Caco-2 (cell line): ENCODE data around the gene SNRNP27. TPM values are rescaled to one million over a fixed set of nuclear protein-coding genes. Genes with fewer than 3 reads are reported as not detected.

Source experiments
- BruUV-seq: library from RNA; stranded (reverse); fragments of 400-500 nt; replicated peaks from 2 replicates; lab custom pipeline; 2021; lab: Mats Ljungman, UMichigan
- CTCF ChIA-PET: fragments of 300-600 bp; sonication (Branson Sonifier 250); formaldehyde crosslinking; loops from one replicate; lab custom pipeline; 2022; ENCODE audit warnings: antibody characterized with exemption; lab: Charles Lee
- POLR2A ChIA-PET: fragments of 300-600 bp; sonication (Branson Sonifier 250); formaldehyde crosslinking; loops from one replicate; lab custom pipeline; 2022; ENCODE audit warnings: antibody characterized with exemption; lab: Charles Lee
- DNase-seq, 2 experiments: peaks; one replicate each; pipeline versions ENCODE4 v3.0.0 to v3.0.0-alpha.2; 2020 to 2022
- H3K27me3 ChIP-seq: replicated peaks from 2 replicates; pipeline ENCODE4 v1.6.0; 2011; ENCODE audit warnings: low read length; ENCODE audit not compliant: control insufficient read depth, insufficient read depth
- H3K36me3 ChIP-seq: 2 replicates; pipeline ENCODE4 v1.5.1; 2011; ENCODE audit warnings: low read length; ENCODE audit not compliant: control insufficient read depth, insufficient read depth
- H3K4me1 ChIP-seq: fragments of 250-450 bp; sonication (Bioruptor Pico); 2 replicates; pipeline ENCODE4 v1.5.1; 2020; ENCODE audit warnings: mild to moderate bottlenecking
- H3K4me3 ChIP-seq: 2 replicates; pipeline ENCODE4 v1.5.1; 2011; ENCODE audit warnings: low read depth, mild to moderate bottlenecking, control low read depth, low read length
- H3K9me3 ChIP-seq: fragments of 250-450 bp; sonication (Bioruptor Pico); 2 replicates; pipeline ENCODE4 v1.5.1; 2020; ENCODE audit warnings: mild to moderate bottlenecking, moderate library complexity
- H3K27ac Mint-ChIP-seq: one replicate; pipeline ENCODE4 v1.8.0; 2022; ENCODE audit warnings: mixed read lengths; ENCODE audit not compliant: unreplicated experiment
- H3K27me3 Mint-ChIP-seq: one replicate; pipeline ENCODE4 v1.8.0; 2022; ENCODE audit warnings: mixed read lengths; ENCODE audit not compliant: insufficient read depth, unreplicated experiment
- H3K36me3 Mint-ChIP-seq: one replicate; pipeline ENCODE4 v1.8.0; 2022; ENCODE audit warnings: mild to moderate bottlenecking, mixed read lengths; ENCODE audit not compliant: insufficient read depth, unreplicated experiment
- H3K4me1 Mint-ChIP-seq: one replicate; pipeline ENCODE4 v1.8.0; 2022; ENCODE audit warnings: low read depth, mixed read lengths; ENCODE audit not compliant: unreplicated experiment
- H3K4me3 Mint-ChIP-seq: one replicate; pipeline ENCODE4 v1.8.0; 2022; ENCODE audit warnings: mild to moderate bottlenecking, moderate library complexity, mixed read lengths; ENCODE audit not compliant: unreplicated experiment
- H3K9me3 Mint-ChIP-seq: one replicate; pipeline ENCODE4 v1.8.0; 2022; ENCODE audit warnings: mixed read lengths; ENCODE audit not compliant: unreplicated experiment
- intact Hi-C: fragments of 100-400 bp; cut with micrococcal nuclease; formaldehyde crosslinking; loops from one replicate; pipeline ENCODE4 v1.10.0; 2022; ENCODE audit not compliant: unreplicated experiment
- total RNA-seq: library from RNA; stranded (reverse); gene quantifications from 2 replicates; pipeline ENCODE4 v1.2.3, GENCODE V29; 2022
- TF ChIP-seq, protein P1 (sequence below), 2 experiments: fragments of 200-600 bp in 1 of 2; IDR thresholded peaks; 1 replicate in 1 of 2; 2 replicates in 1 of 2; pipeline versions ENCODE4 v1.5.1 to v1.8.0; 2011 to 2022; ENCODE audit warnings: antibody characterized with exemption in 1 of 2, control low read depth in 1 of 2, inconsistent platforms in 1 of 2, low read depth in 1 of 2, low read length in 1 of 2, mild to moderate bottlenecking in 1 of 2, moderate library complexity in 1 of 2; ENCODE audit not compliant: insufficient read depth in 1 of 2, severe bottlenecking in 1 of 2, unreplicated experiment in 1 of 2

Gene SNRNP27
- total RNA-seq, 1 experiment from 2014 or later: 49.7 TPM

GRCh38 chr2:69946351-69947324 is 52.9 kb downstream of the SNRNP27 start:
- TF ChIP-seq, protein P1, sequence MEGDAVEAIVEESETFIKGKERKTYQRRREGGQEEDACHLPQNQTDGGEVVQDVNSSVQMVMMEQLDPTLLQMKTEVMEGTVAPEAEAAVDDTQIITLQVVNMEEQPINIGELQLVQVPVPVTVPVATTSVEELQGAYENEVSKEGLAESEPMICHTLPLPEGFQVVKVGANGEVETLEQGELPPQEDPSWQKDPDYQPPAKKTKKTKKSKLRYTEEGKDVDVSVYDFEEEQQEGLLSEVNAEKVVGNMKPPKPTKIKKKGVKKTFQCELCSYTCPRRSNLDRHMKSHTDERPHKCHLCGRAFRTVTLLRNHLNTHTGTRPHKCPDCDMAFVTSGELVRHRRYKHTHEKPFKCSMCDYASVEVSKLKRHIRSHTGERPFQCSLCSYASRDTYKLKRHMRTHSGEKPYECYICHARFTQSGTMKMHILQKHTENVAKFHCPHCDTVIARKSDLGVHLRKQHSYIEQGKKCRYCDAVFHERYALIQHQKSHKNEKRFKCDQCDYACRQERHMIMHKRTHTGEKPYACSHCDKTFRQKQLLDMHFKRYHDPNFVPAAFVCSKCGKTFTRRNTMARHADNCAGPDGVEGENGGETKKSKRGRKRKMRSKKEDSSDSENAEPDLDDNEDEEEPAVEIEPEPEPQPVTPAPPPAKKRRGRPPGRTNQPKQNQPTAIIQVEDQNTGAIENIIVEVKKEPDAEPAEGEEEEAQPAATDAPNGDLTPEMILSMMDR (IDR thresholded peaks at IDR 0.05; ENCODE audit: insufficient read depth in 1 of 2, low read depth in 1 of 2, low read length in 1 of 2, severe bottlenecking in 1 of 2, unreplicated experiment in 1 of 2): no peak
- Mint-ChIP-seq H3K27me3 (no peaks in the 10 kb centered on the region), H3K36me3 (peaks cover 14% of the 10 kb centered on the region), H3K27ac (no peak overlapping the region), H3K9me3 (no peaks in the 10 kb centered on the region), H3K4me3 (no peak overlapping the region), H3K4me1 (peaks cover 29% of the 10 kb centered on the region)
- Histone ChIP-seq H3K9me3 (no peaks in the 10 kb centered on the region), H3K4me1 (no peaks in the 10 kb centered on the region), H3K27me3 (no peaks in the 10 kb centered on the region), H3K4me3 (no peak overlapping the region), H3K36me3 (no peaks in the 10 kb centered on the region; the same call in 1 of the 2 replicates)
- no TSS peak for BruUV-seq
- intact Hi-C loops: no loop called here
- POLR2A ChIA-PET: interaction anchor here (1.4 kb wide), 1 partner anchor 32 kb away, joined by 5 read pairs; the partner anchor contains the start of gene MXD1
- CTCF ChIA-PET: no interaction called here
- no peak for DNase-seq

DNA sequence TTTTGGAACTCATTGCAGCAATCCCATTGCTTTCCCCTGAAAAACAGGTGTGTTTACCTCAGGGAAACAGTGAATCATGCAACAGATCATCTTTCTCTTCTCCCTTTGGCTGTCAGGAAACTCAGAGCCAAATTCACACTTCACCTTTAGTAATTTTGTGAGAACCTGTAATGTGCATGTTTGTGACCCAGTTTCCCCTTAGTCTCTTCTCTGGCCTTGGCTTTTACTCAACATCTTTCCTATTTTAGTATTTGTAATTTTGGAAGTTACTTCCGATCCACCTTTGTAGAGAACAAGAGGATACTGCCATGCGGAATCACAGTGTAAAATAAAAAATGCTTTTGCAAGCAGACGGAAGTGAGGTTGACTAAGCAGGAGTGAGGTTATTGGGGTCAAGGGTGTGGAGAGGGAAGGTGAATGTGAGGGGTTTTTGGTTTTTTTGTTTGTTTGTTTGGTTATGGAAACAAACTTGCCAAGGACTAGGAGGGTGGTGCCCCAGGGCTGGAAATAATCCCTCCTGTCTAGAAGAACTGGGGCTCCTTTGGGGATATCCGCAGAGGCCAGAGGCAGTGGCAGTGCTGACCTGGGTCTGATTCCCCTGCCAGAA is 53.7 kb downstream of the SNRNP27 start:
- ChIA-PET CTCF (no interaction called here), POLR2A (interaction anchor here (1.4 kb wide), 1 partner anchor 33 kb away, joined by 5 read pairs; the partner anchor contains the start of gene MXD1)

More for the DNA sequence above, 53.7 kb downstream of the SNRNP27 start:
- no TSS peak for BruUV-seq
- no peaks in the 10 kb centered on the region for H3K27me3 Mint-ChIP-seq
- TF ChIP-seq, protein P1 (IDR thresholded peaks at IDR 0.05; ENCODE audit: insufficient read depth in 1 of 2, low read depth in 1 of 2, low read length in 1 of 2, severe bottlenecking in 1 of 2, unreplicated experiment in 1 of 2): no peak
- H3K9me3 ChIP-seq: no peaks in the 10 kb centered on the region
- no peaks in the 10 kb centered on the region for H3K4me1 ChIP-seq
- peaks cover 29% of the 10 kb centered on the region for H3K4me1 Mint-ChIP-seq
- no peak for DNase-seq
- H3K36me3 ChIP-seq: no peaks in the 10 kb centered on the region; the same call in 1 of the 2 replicates
- no peak overlapping the region for H3K4me3 ChIP-seq
- peaks cover 9% of the 10 kb centered on the region for H3K36me3 Mint-ChIP-seq
- H3K27me3 ChIP-seq: no peaks in the 10 kb centered on the region
- intact Hi-C loops: no loop called here
- H3K27ac Mint-ChIP-seq: no peak overlapping the region
- no peaks in the 10 kb centered on the region for H3K9me3 Mint-ChIP-seq
- no peak overlapping the region for H3K4me3 Mint-ChIP-seq
